Adipose tissue (tissue), 3 donors: ENCODE data around the gene LCP2. TPM values are rescaled to one million over a fixed set of nuclear protein-coding genes. Genes with fewer than 3 reads are reported as not detected.

Experiments
- H3K27ac ChIP-seq: one replicate; pipeline ENCODE4 v1.5.1; 2013; ENCODE audit warnings: low read depth, low read length
- WGBS, 3 donors: extraction: QIAGEN DNeasy Blood & Tissue Kit; methylation state at CpG; one replicate each; pipeline ENCODE4 v1.1.7; 2013; 5-methylcytosine and 5-hydroxymethylcytosine counted together
- polyA plus RNA-seq, 3 donors: library from polyadenylated mRNA; stranded (reverse); fragments of 200-250 nt; gene quantifications; one replicate each; pipeline ENCODE4 v1.2.3, GENCODE V29; 2013
- donor health status: healthy with polysubstance abuse.
- donor health status: Bipolar disorder and iron deficiency.
- donor health status: healthy.

Gene LCP2
- polyA plus RNA-seq, 3 donors: 2.1 to 21.0 (median 12.9) TPM

- 42 to 43% (median 42%) methylated on average over 4 of the region's 4 CpGs for WGBS, 3 donors
- H3K27ac ChIP-seq: no peak overlapping the region
Observed at GRCh38 chr5:170327168-170327567, 29.6 kb upstream of the LCP2 start.

- no peak overlapping the region for H3K27ac ChIP-seq
- 73 to 89% (median 86%) methylated on average over 5 of the region's 5 CpGs for WGBS, 3 donors
Observed at GRCh38 chr5:170319301-170319700, 21.7 kb upstream of the LCP2 start.

- 81 to 96% (median 87%) methylated on average over 3 of the region's 3 CpGs for WGBS, 3 donors
- H3K27ac ChIP-seq: no peak overlapping the region
Observed at GRCh38 chr5:170317499-170317898, 19.9 kb upstream of the LCP2 start.

- no peak overlapping the region for H3K27ac ChIP-seq
- 83 to 95% (median 94%) methylated on average over 4 of the region's 4 CpGs for WGBS, 3 donors
Observed at GRCh38 chr5:170316937-170317336, 19.4 kb upstream of the LCP2 start.

- no peak overlapping the region for H3K27ac ChIP-seq
- WGBS, 3 donors: 24 to 42% (median 26%) methylated on average over 5 of the region's 5 CpGs
Observed at GRCh38 chr5:170315154-170315553, 17.6 kb upstream of the LCP2 start.

- whole genome bisulfite sequencing, 3 donors: 48 to 89% (median 67%) methylated on average over 2 of the region's 2 CpGs
- H3K27ac ChIP-seq: peak overlapping the region; percentile 49
Observed at GRCh38 chr5:170314541-170315095, 17.0 kb upstream of the LCP2 start.

- H3K27ac ChIP-seq: no peak overlapping the region
Observed at GRCh38 chr5:170313816-170314215, 16.2 kb upstream of the LCP2 start.

GRCh38 chr5:170313344-170313743 is 15.8 kb upstream of the LCP2 start:
- 73 to 80% (median 73%) methylated on average over 6 of the region's 6 CpGs for WGBS, 3 donors
- H3K27ac ChIP-seq: no peak overlapping the region

More at GRCh38 chr5:170313816-170314215, 16.2 kb upstream of the LCP2 start:
- 60 to 70% (median 70%) methylated on average over 2 of the region's 2 CpGs for WGBS, 3 donors

GRCh38 chr5:170312666-170313065 is 15.1 kb upstream of the LCP2 start:
- no peak overlapping the region for H3K27ac ChIP-seq
- 42 to 56% (median 53%) methylated on average over 3 of the region's 3 CpGs for WGBS, 3 donors

- WGBS, 3 donors: 65 to 89% (median 70%) methylated on average over 5 of the region's 5 CpGs
- no peak overlapping the region for H3K27ac ChIP-seq
Observed at GRCh38 chr5:170312301-170312595, 14.7 kb upstream of the LCP2 start.

- WGBS, 3 donors: 55 to 58% (median 57%) methylated on average over 7 of the region's 7 CpGs
- H3K27ac ChIP-seq: no peak overlapping the region
Observed at GRCh38 chr5:170311511-170312300, 14.1 kb upstream of the LCP2 start.

GRCh38 chr5:170310256-170310926 is 12.8 kb upstream of the LCP2 start:
- H3K27ac ChIP-seq: no peak overlapping the region
- 49 to 62% (median 54%) methylated on average over 5 of the region's 5 CpGs for WGBS, 3 donors

- WGBS, 3 donors: 58 to 96% (median 89%) methylated on average over 2 of the region's 2 CpGs
- no peak overlapping the region for H3K27ac ChIP-seq
Observed at GRCh38 chr5:170308686-170309085, 11.1 kb upstream of the LCP2 start.

- H3K27ac ChIP-seq: no peak overlapping the region
- 43 to 61% (median 50%) methylated on average over 15 of the region's 15 CpGs for WGBS, 3 donors
Observed at GRCh38 chr5:170307575-170308465, 10.2 kb upstream of the LCP2 start.

GRCh38 chr5:170306381-170306831 is 8.8 kb upstream of the LCP2 start:
- 40 to 54% (median 44%) methylated on average over 5 of the region's 5 CpGs for WGBS, 3 donors
- H3K27ac ChIP-seq: no peak overlapping the region

- no peak overlapping the region for H3K27ac ChIP-seq
- 67 to 95% (median 94%) methylated on average over 3 of the region's 3 CpGs for whole genome bisulfite sequencing, 3 donors
Observed at GRCh38 chr5:170305646-170306025, 8.1 kb upstream of the LCP2 start.

GRCh38 chr5:170305016-170305645 is 7.6 kb upstream of the LCP2 start:
- WGBS, 3 donors: 92 to 95% (median 92%) methylated on average over 13 of the region's 13 CpGs
- no peak overlapping the region for H3K27ac ChIP-seq

GRCh38 chr5:170303549-170303948 is 6.0 kb upstream of the LCP2 start:
- no peak overlapping the region for H3K27ac ChIP-seq
- 70 to 76% (median 71%) methylated on average over 8 of the region's 8 CpGs for WGBS, 3 donors
